K562 (cell line): Measurements from ENCODE around the gene SDCBP2.

Experiments used
- RBM17 ChIP-seq: fragments of 200-400 bp; formaldehyde crosslinking; IDR thresholded peaks from 2 replicates; pipeline ENCODE4 v1.6.1; 2017; ENCODE audit warnings: low read depth, mild to moderate bottlenecking, low read length, borderline replicate concordance
- ZNF143 ChIP-seq: sonication (generic); formaldehyde crosslinking; IDR thresholded peaks from 2 replicates; pipeline ENCODE4 v1.9.0; 2022; ENCODE audit warnings: mild to moderate bottlenecking, missing genetic modification reagents

- TF ChIP-seq ZNF143 (CRISPR knock-in tag) (no peak), RBM17 (no peak)
Observed at GRCh38 chr20:1341561-1342265, 12.8 kb upstream of the SDCBP2 start.
